Breast epithelium (tissue), 3 donors: ENCODE results near the gene NADK.

Source experiments
- POLR2A ChIP-seq: fragments of 450-650 bp; IDR thresholded peaks from one replicate; pipeline ENCODE4 v1.6.1; 2016; ENCODE audit warnings: antibody characterized with exemption, mild to moderate bottlenecking, moderate library complexity
- POLR2AphosphoS5 ChIP-seq, 3 donors: sonication (generic); formaldehyde crosslinking; IDR thresholded peaks; one replicate each; pipeline ENCODE4 v1.6.1; 2017; ENCODE audit warnings: antibody characterized with exemption in 3 of 3
- TF ChIP-seq, protein P1 (sequence below), 3 donors: fragments of 450-650 bp; IDR thresholded peaks; one replicate each; pipeline ENCODE4 v1.5.1; 2016 to 2017; ENCODE audit warnings: antibody characterized with exemption in 3 of 3, mild to moderate bottlenecking in 3 of 3, moderate library complexity in 3 of 3

DNA sequence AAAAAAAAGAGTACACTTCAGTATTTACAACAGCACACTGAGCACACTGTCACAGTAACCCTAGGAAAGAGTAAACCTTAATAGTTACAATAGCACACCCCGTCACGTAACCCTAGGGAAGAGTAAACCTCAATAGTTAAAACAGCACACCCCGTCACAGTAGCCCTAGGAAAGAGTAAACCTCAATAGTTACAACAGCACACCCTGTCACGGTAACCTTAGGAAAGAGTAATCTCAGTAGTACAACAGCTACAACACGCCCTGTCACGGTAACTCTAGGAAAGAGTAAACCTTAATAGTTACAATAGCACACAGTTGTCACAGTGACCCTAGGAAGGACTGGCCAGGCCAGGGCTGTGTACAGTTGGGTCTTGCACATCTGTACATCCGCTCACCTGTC is 57.1 kb downstream of the NADK start:
- TF ChIP-seq, protein P1, sequence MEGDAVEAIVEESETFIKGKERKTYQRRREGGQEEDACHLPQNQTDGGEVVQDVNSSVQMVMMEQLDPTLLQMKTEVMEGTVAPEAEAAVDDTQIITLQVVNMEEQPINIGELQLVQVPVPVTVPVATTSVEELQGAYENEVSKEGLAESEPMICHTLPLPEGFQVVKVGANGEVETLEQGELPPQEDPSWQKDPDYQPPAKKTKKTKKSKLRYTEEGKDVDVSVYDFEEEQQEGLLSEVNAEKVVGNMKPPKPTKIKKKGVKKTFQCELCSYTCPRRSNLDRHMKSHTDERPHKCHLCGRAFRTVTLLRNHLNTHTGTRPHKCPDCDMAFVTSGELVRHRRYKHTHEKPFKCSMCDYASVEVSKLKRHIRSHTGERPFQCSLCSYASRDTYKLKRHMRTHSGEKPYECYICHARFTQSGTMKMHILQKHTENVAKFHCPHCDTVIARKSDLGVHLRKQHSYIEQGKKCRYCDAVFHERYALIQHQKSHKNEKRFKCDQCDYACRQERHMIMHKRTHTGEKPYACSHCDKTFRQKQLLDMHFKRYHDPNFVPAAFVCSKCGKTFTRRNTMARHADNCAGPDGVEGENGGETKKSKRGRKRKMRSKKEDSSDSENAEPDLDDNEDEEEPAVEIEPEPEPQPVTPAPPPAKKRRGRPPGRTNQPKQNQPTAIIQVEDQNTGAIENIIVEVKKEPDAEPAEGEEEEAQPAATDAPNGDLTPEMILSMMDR (IDR thresholded peaks at IDR 0.05) = no peak
- TF ChIP-seq POLR2AphosphoS5 (IDR thresholded peaks at IDR 0.05) (no peak), POLR2A (no peak)
